ENCODE data around the gene PRDM10.

Gene PRDM10

GRCh38 chr11:129998107-129998506, 4.5 kb downstream of the PRDM10 start:
- Histone ChIP-seq H3K4me1 (ENCODE audit: control insufficient read depth in 5 of 5, insufficient read depth in 5 of 5, low read length in 5 of 5) (peaks cover 0 to 20% (median 18%) of the 10 kb centered on the region in 5 donors), H3K4me3 (ENCODE audit: low read depth in 1 of 5, low read length in 5 of 5) (no peak overlapping the region), H3K9me3 (ENCODE audit: control insufficient read depth in 5 of 5, low read length in 5 of 5) (no peaks in the 10 kb centered on the region), H3K9ac (ENCODE audit: low read length in 5 of 5) (peak overlapping the region in 1 of 5 donors; percentile 25), H3K27me3 (ENCODE audit: control insufficient read depth in 5 of 5, insufficient read depth in 4 of 5, low read length in 5 of 5) (no peaks in the 10 kb centered on the region), H3K36me3 (ENCODE audit: control insufficient read depth in 5 of 5, insufficient read depth in 5 of 5, low read length in 5 of 5) (peaks cover 0 to 3% (median 0%) of the 10 kb centered on the region in 5 donors), H3K27ac (ENCODE audit: low read depth, low read length) (no peak overlapping the region)

- Histone ChIP-seq H3K9ac (ENCODE audit: low read length in 5 of 5) (no peak overlapping the region), H3K36me3 (ENCODE audit: control insufficient read depth in 5 of 5, insufficient read depth in 5 of 5, low read length in 5 of 5) (peaks cover 0 to 3% (median 0%) of the 10 kb centered on the region in 5 donors), H3K4me1 (ENCODE audit: control insufficient read depth in 5 of 5, insufficient read depth in 5 of 5, low read length in 5 of 5) (peaks cover 0 to 20% (median 18%) of the 10 kb centered on the region in 5 donors), H3K27ac (ENCODE audit: low read depth, low read length) (no peak overlapping the region), H3K9me3 (ENCODE audit: control insufficient read depth in 5 of 5, low read length in 5 of 5) (no peaks in the 10 kb centered on the region), H3K4me3 (ENCODE audit: low read depth in 1 of 5, low read length in 5 of 5) (no peak overlapping the region), H3K27me3 (ENCODE audit: control insufficient read depth in 5 of 5, insufficient read depth in 4 of 5, low read length in 5 of 5) (no peaks in the 10 kb centered on the region)
Observed at GRCh38 chr11:129997513-129997912, 5.1 kb downstream of the PRDM10 start.

GRCh38 chr11:129996113-129996870, 6.3 kb downstream of the PRDM10 start:
- Histone ChIP-seq H3K27ac (ENCODE audit: low read depth, low read length) (no peak overlapping the region), H3K36me3 (ENCODE audit: control insufficient read depth in 5 of 5, insufficient read depth in 5 of 5, low read length in 5 of 5) (peaks cover 0 to 3% (median 0%) of the 10 kb centered on the region in 5 donors), H3K4me1 (ENCODE audit: control insufficient read depth in 5 of 5, insufficient read depth in 5 of 5, low read length in 5 of 5) (peaks cover 0 to 17% (median 14%) of the 10 kb centered on the region in 5 donors), H3K9ac (ENCODE audit: low read length in 5 of 5) (no peak overlapping the region), H3K27me3 (ENCODE audit: control insufficient read depth in 5 of 5, insufficient read depth in 4 of 5, low read length in 5 of 5) (no peaks in the 10 kb centered on the region), H3K9me3 (ENCODE audit: control insufficient read depth in 5 of 5, low read length in 5 of 5) (no peaks in the 10 kb centered on the region), H3K4me3 (ENCODE audit: low read depth in 1 of 5, low read length in 5 of 5) (no peak overlapping the region)

GRCh38 chr11:129995163-129995562, 7.5 kb downstream of the PRDM10 start:
- Histone ChIP-seq H3K36me3 (ENCODE audit: control insufficient read depth in 5 of 5, insufficient read depth in 5 of 5, low read length in 5 of 5) (peaks cover 0 to 3% (median 0%) of the 10 kb centered on the region in 5 donors), H3K27me3 (ENCODE audit: control insufficient read depth in 5 of 5, insufficient read depth in 4 of 5, low read length in 5 of 5) (no peaks in the 10 kb centered on the region), H3K4me3 (ENCODE audit: low read depth in 1 of 5, low read length in 5 of 5) (no peak overlapping the region), H3K9me3 (ENCODE audit: control insufficient read depth in 5 of 5, low read length in 5 of 5) (no peaks in the 10 kb centered on the region), H3K4me1 (ENCODE audit: control insufficient read depth in 5 of 5, insufficient read depth in 5 of 5, low read length in 5 of 5) (peaks cover 0 to 9% (median 5%) of the 10 kb centered on the region in 5 donors), H3K27ac (ENCODE audit: low read depth, low read length) (no peak overlapping the region), H3K9ac (ENCODE audit: low read length in 5 of 5) (no peak overlapping the region)

- peaks cover 0 to 9% (median 4%) of the 10 kb centered on the region in 5 donors for H3K4me1 ChIP-seq (ENCODE audit: control insufficient read depth in 5 of 5, insufficient read depth in 5 of 5, low read length in 5 of 5)
- H3K36me3 ChIP-seq (ENCODE audit: control insufficient read depth in 5 of 5, insufficient read depth in 5 of 5, low read length in 5 of 5) = peaks cover 0 to 3% (median 0%) of the 10 kb centered on the region in 5 donors
- H3K27ac ChIP-seq (ENCODE audit: low read depth, low read length) = no peak overlapping the region
- no peak overlapping the region for H3K9ac ChIP-seq (ENCODE audit: low read length in 5 of 5)
- no peaks in the 10 kb centered on the region for H3K27me3 ChIP-seq (ENCODE audit: control insufficient read depth in 5 of 5, insufficient read depth in 4 of 5, low read length in 5 of 5)
- H3K4me3 ChIP-seq (ENCODE audit: low read depth in 1 of 5, low read length in 5 of 5) = no peak overlapping the region
- no peaks in the 10 kb centered on the region for H3K9me3 ChIP-seq (ENCODE audit: control insufficient read depth in 5 of 5, low read length in 5 of 5)
Observed at GRCh38 chr11:129992161-129992944, 10.3 kb downstream of the PRDM10 start.

- Histone ChIP-seq H3K4me3 (ENCODE audit: low read depth in 1 of 5, low read length in 5 of 5) (no peak overlapping the region), H3K36me3 (ENCODE audit: control insufficient read depth in 5 of 5, insufficient read depth in 5 of 5, low read length in 5 of 5) (no peaks in the 10 kb centered on the region), H3K9ac (ENCODE audit: low read length in 5 of 5) (no peak overlapping the region)
Observed at GRCh38 chr11:129989149-129989813, 13.4 kb downstream of the PRDM10 start.

GRCh38 chr11:129987950-129988349, 14.7 kb downstream of the PRDM10 start:
- H3K36me3 ChIP-seq (ENCODE audit: control insufficient read depth in 5 of 5, insufficient read depth in 5 of 5, low read length in 5 of 5) = no peaks in the 10 kb centered on the region
- no peaks in the 10 kb centered on the region for H3K9me3 ChIP-seq (ENCODE audit: control insufficient read depth in 5 of 5, low read length in 5 of 5)
- H3K27me3 ChIP-seq (ENCODE audit: control insufficient read depth in 5 of 5, insufficient read depth in 4 of 5, low read length in 5 of 5) = no peaks in the 10 kb centered on the region
- no peak overlapping the region for H3K9ac ChIP-seq (ENCODE audit: low read length in 5 of 5)
- H3K27ac ChIP-seq (ENCODE audit: low read depth, low read length) = no peak overlapping the region
- no peak overlapping the region for H3K4me3 ChIP-seq (ENCODE audit: low read depth in 1 of 5, low read length in 5 of 5)
- no peaks in the 10 kb centered on the region for H3K4me1 ChIP-seq (ENCODE audit: control insufficient read depth in 5 of 5, insufficient read depth in 5 of 5, low read length in 5 of 5)

More at GRCh38 chr11:129989149-129989813, 13.4 kb downstream of the PRDM10 start:
- Histone ChIP-seq H3K27me3 (ENCODE audit: control insufficient read depth in 5 of 5, insufficient read depth in 4 of 5, low read length in 5 of 5) (no peaks in the 10 kb centered on the region), H3K9me3 (ENCODE audit: control insufficient read depth in 5 of 5, low read length in 5 of 5) (no peaks in the 10 kb centered on the region), H3K27ac (ENCODE audit: low read depth, low read length) (no peak overlapping the region), H3K4me1 (ENCODE audit: control insufficient read depth in 5 of 5, insufficient read depth in 5 of 5, low read length in 5 of 5) (no peaks in the 10 kb centered on the region)

- Histone ChIP-seq H3K27me3 (ENCODE audit: control insufficient read depth in 5 of 5, insufficient read depth in 4 of 5, low read length in 5 of 5) (no peaks in the 10 kb centered on the region), H3K4me3 (ENCODE audit: low read depth in 1 of 5, low read length in 5 of 5) (no peak overlapping the region), H3K36me3 (ENCODE audit: control insufficient read depth in 5 of 5, insufficient read depth in 5 of 5, low read length in 5 of 5) (no peaks in the 10 kb centered on the region), H3K9me3 (ENCODE audit: control insufficient read depth in 5 of 5, low read length in 5 of 5) (no peaks in the 10 kb centered on the region), H3K9ac (ENCODE audit: low read length in 5 of 5) (no peak overlapping the region), H3K4me1 (ENCODE audit: control insufficient read depth in 5 of 5, insufficient read depth in 5 of 5, low read length in 5 of 5) (no peaks in the 10 kb centered on the region), H3K27ac (ENCODE audit: low read depth, low read length) (no peak overlapping the region)
Observed at GRCh38 chr11:129985823-129986222, 16.8 kb downstream of the PRDM10 start.

GRCh38 chr11:129980086-129980485, 22.5 kb downstream of the PRDM10 start:
- no peaks in the 10 kb centered on the region for H3K27me3 ChIP-seq (ENCODE audit: control insufficient read depth in 5 of 5, insufficient read depth in 4 of 5, low read length in 5 of 5)
- H3K4me1 ChIP-seq (ENCODE audit: control insufficient read depth in 5 of 5, insufficient read depth in 5 of 5, low read length in 5 of 5) = no peaks in the 10 kb centered on the region
- no peak overlapping the region for H3K27ac ChIP-seq (ENCODE audit: low read depth, low read length)
- H3K4me3 ChIP-seq (ENCODE audit: low read depth in 1 of 5, low read length in 5 of 5) = no peak overlapping the region
- no peaks in the 10 kb centered on the region for H3K36me3 ChIP-seq (ENCODE audit: control insufficient read depth in 5 of 5, insufficient read depth in 5 of 5, low read length in 5 of 5)
- no peak overlapping the region for H3K9ac ChIP-seq (ENCODE audit: low read length in 5 of 5)
- no peaks in the 10 kb centered on the region for H3K9me3 ChIP-seq (ENCODE audit: control insufficient read depth in 5 of 5, low read length in 5 of 5)
